ENCODE data around the gene KCNA5.

The KCNA5 gene

DNA sequence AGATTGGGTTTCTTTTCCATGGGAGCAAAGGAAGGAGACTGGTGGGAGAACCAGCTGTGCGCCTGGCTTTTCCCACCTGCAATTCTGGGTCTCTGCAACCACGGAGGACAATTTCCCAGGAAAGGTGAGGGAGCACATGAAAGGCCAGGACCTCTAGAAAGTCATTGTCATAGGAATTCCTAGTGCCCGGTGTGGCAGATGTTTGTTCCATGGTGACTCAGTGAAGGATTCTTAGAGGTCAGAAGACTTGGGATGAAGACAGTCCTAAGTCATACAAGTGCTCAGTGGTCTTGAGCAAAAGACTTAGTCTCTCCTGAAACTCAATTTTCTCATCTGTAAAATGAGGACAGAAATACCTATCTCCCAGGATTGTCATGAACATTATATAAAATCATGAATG lies 51.3 kb downstream of the KCNA5 start:
- H3K4me1 ChIP-seq (ENCODE audit: control insufficient read depth, insufficient read depth, low read length) = no peaks in the 10 kb centered on the region
- H3K9ac ChIP-seq (ENCODE audit: low read length) = no peak overlapping the region
- H3K4me3 ChIP-seq (ENCODE audit: low read length) = no peak overlapping the region
- no peaks in the 10 kb centered on the region for H3K36me3 ChIP-seq (ENCODE audit: control insufficient read depth, insufficient read depth, low read length)
- no peaks in the 10 kb centered on the region for H3K9me3 ChIP-seq (ENCODE audit: control insufficient read depth, low read length)
- H3K27me3 ChIP-seq (ENCODE audit: control insufficient read depth, insufficient read depth, low read length) = no peaks in the 10 kb centered on the region
